Kidney epithelial cell (primary cell): Measurements from ENCODE around the gene SLC25A21. TPM values are rescaled to one million over a fixed set of nuclear protein-coding genes. Genes with fewer than 3 reads are reported as not detected.
"Not testable (repeated sequence)": the region's sequence is repeated elsewhere in the genome, so short reads cannot be mapped to it uniquely, and the experiment has no call there.

Experiments
- DNase-seq: peaks from one replicate; pipeline ENCODE4 v3.0.0-alpha.2; 2010; ENCODE audit warnings: low read depth
- H3K27me3 ChIP-seq: 2 replicates; pipeline ENCODE4 v1.6.0; 2011; ENCODE audit warnings: low read length; ENCODE audit not compliant: control insufficient read depth, insufficient read depth
- H3K36me3 ChIP-seq: 2 replicates; pipeline ENCODE4 v1.5.1; 2011; ENCODE audit warnings: low read length; ENCODE audit not compliant: control insufficient read depth, insufficient read depth
- H3K4me3 ChIP-seq: 2 replicates; pipeline ENCODE4 v1.5.1; 2011; ENCODE audit warnings: low read depth, mild to moderate bottlenecking, control low read depth, low read length
- total RNA-seq: library from RNA; depleted of rRNA; stranded (reverse); fragments of >200 nt; gene quantifications from 2 replicates; pipeline ENCODE4 v1.2.3, GENCODE V29; 2015
- TF ChIP-seq, protein P1 (sequence below): IDR thresholded peaks from 2 replicates; pipeline ENCODE4 v1.5.1; 2011; ENCODE audit warnings: mild to moderate bottlenecking, moderate library complexity, low read length, control low read depth, inconsistent platforms; ENCODE audit not compliant: insufficient read depth, poor library complexity, severe bottlenecking

The SLC25A21 gene
- total RNA-seq, 1 donor from 2014 or later = 2.1 TPM

DNA sequence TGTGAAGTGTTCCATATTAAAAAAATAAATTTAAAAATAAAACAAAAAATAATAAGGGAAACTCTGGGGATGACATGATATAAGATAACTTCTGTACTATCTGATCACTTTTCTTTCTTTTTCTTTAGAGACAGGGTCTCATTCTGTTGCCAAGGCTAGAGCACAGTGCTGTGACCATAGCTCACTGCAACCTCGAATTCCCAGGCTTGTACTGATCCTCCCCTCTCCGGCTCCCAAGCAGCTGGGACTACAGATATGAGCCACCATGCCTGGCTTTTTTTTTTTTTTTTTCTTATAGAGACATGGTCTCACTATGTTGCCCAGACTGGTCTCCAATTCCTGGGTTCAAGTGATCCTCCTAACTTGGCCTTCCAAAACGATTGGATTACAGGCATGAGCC lies 14.9 kb upstream of the SLC25A21 start:
- Histone ChIP-seq H3K27me3 (no peaks in the 10 kb centered on the region), H3K36me3 (no peaks in the 10 kb centered on the region), H3K4me3 (no peak overlapping the region)
- TF ChIP-seq, protein P1, sequence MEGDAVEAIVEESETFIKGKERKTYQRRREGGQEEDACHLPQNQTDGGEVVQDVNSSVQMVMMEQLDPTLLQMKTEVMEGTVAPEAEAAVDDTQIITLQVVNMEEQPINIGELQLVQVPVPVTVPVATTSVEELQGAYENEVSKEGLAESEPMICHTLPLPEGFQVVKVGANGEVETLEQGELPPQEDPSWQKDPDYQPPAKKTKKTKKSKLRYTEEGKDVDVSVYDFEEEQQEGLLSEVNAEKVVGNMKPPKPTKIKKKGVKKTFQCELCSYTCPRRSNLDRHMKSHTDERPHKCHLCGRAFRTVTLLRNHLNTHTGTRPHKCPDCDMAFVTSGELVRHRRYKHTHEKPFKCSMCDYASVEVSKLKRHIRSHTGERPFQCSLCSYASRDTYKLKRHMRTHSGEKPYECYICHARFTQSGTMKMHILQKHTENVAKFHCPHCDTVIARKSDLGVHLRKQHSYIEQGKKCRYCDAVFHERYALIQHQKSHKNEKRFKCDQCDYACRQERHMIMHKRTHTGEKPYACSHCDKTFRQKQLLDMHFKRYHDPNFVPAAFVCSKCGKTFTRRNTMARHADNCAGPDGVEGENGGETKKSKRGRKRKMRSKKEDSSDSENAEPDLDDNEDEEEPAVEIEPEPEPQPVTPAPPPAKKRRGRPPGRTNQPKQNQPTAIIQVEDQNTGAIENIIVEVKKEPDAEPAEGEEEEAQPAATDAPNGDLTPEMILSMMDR = no peak
- no peak for DNase-seq

DNA sequence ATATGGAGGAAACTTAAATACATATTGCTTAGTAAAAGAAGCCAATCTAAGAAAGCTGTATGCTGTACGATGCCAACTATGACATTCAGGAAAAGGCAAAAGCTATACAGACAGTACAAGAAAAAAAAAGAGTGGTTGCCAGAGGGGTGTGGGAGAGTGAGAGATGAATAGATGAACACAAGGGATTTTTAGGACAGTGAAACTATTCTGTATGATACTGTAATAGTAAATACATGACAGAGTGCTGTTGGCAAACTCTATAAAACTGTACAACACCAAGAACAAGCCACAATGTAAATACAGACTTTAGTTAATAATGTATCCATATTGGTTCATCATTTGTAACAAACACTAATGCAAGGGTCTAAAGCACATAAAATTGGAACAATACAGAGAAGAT lies 14.5 kb upstream of the SLC25A21 start:
- no peak for DNase-seq
- H3K4me3 ChIP-seq = no peak overlapping the region
- TF ChIP-seq, protein P1 = no peak

DNA sequence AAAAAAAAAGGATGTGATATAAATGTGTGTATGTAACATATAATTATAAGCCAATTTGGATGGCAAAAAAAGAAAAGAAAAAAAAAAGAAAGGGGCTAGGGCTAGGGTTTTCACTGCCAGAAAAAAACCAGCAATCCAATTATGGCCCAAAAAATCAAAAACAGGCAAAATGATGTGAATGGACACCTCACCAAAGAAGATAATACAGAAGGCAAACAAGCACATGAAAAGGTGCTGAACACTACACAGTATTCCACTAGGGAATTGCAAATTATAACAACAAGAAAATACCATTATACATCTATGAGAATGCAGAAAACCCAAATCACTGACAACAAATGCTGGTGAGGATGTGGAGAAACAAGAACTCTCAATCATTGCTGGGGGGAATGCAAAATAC lies 13.3 kb upstream of the SLC25A21 start:
- H3K4me3 ChIP-seq = no peak overlapping the region
- no peaks in the 10 kb centered on the region for H3K36me3 ChIP-seq
- DNase-seq = no peak
- H3K27me3 ChIP-seq = no peaks in the 10 kb centered on the region
- TF ChIP-seq, protein P1 = no peak

More for the DNA sequence above, 14.5 kb upstream of the SLC25A21 start:
- H3K27me3 ChIP-seq = no peaks in the 10 kb centered on the region
- no peaks in the 10 kb centered on the region for H3K36me3 ChIP-seq

DNA sequence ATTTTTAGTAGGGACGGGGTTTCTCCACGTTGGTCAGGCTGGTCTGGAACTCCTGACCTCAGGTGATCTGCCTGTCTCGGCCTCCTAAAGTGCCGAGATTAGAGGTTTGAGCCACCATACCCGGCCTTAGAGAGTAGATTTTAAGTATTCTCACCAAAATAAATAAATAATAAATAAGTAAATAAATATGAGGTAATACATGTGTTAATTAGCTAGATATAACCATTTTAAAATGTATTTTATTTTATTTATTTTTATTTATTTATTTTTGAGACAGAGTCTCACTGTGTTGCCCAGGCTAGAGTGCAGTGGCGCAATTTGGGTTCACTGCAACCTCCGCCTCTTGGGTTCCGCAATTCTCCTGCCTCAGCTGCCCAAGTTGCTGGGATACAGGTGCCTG lies 12.1 kb upstream of the SLC25A21 start:
- DNase-seq, H3K4me3 ChIP-seq, H3K36me3 ChIP-seq: not testable (repeated sequence)

DNA sequence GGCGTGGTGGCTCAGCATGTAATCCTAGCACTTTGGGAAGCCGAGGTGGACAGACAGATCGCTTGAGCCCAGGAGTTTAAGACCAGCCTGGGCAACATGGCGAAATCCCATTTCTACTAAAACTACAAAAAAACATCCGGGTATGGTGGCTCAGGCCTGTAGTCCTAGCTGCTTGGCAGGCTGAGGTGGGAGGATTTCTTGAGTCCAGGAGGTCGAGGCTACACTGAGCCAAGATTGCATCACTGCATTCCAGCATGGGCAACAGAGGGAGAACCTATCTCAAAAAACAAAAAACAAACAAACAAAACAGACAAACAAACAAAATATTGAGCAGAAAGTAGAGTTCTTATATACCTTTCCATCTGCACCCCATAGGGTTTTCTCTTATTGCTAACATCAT lies 9.0 kb upstream of the SLC25A21 start:
- TF ChIP-seq, protein P1 = no peak

More for the DNA sequence above, 12.1 kb upstream of the SLC25A21 start:
- not testable (repeated sequence) for H3K27me3 ChIP-seq

DNA sequence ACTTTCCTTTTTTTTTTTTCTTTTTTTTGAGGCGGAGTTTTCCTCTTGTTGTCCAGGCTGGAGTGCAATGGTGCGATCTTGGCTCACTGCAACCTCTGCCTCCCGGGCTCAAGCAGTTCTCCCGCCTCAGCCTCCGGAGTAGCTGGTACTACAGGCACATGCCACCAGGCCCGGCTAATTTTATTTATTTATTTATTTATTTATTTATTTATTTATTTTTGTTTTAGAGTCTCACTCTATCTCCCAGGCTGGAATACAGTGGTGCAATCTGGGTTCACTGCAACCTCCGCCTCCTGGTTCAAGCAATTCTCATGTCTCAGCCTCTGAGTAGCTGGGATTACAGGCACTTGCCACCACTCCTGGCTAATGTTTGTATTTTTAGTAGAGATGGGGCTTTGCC lies 8.5 kb upstream of the SLC25A21 start:
- not testable (repeated sequence) for H3K36me3 ChIP-seq, H3K27me3 ChIP-seq, DNase-seq, H3K4me3 ChIP-seq

More for the DNA sequence above, 9.0 kb upstream of the SLC25A21 start:
- H3K4me3 ChIP-seq = no peak overlapping the region
- no peak for DNase-seq
- H3K36me3 ChIP-seq = no peaks in the 10 kb centered on the region
- H3K27me3 ChIP-seq = no peaks in the 10 kb centered on the region

DNA sequence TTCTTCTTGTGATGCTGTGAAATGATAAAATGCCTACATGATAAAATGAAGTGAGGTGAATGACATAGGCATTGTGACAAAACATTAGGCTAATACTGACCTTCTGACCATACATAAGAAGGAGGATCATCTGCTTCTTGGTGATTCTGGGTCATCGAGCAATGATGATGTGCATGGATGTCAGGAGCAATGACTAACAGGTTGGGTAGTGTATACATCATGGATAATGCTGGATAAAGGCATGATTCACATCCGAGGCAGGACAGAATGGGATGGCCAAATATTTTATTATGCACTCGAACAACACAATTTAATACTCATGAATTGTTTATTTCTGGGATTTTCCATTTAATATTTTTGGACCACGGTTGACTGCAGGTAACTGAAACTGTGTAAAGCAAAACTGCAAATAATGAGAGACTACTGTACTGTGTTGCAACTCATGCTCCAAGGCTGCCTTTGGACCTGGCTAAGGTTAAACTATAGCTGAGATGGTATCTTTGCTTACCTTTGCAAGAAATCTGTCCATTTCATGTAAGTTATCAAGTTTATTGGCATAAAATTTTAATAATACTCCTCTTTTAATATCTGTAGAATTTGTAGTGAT lies 7.6 kb upstream of the SLC25A21 start:
- TF ChIP-seq, protein P1 = no peak
- H3K4me3 ChIP-seq = no peak overlapping the region
- H3K27me3 ChIP-seq = no peaks in the 10 kb centered on the region
- no peaks in the 10 kb centered on the region for H3K36me3 ChIP-seq
- no peak for DNase-seq
